Glomerular visceral epithelial cell (primary cell): ENCODE results near the gene ANTXRL.
"Not testable (repeated sequence)": the region's sequence is repeated elsewhere in the genome, so short reads cannot be mapped to it uniquely, and the experiment has no call there.

ENCODE experiments used
- DNase-seq: peaks from one replicate; pipeline ENCODE4 v3.0.0-alpha.2; 2016; ENCODE audit errors: extremely low spot score

Gene ANTXRL

DNA sequence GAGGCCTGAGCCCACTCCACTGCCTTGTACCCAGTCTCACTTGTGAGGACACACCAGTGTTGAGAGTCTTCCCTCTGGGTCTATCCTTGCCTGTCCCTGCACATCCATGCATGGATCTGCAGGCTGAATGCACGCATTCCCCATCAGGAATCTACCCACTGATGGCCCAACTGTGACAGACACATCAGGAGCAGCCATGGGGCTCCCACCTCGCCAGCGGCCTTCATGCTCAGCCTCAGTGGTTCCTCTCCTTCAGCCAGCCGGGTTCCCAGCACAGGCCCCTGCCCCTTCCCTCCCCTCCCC lies 21.3 kb downstream of the ANTXRL start:
- DNase-seq = no peak

- no peak for DNase-seq
These were observed 22.1 kb downstream of the ANTXRL start for GRCh38 chr10:46308666-46309450.

DNA sequence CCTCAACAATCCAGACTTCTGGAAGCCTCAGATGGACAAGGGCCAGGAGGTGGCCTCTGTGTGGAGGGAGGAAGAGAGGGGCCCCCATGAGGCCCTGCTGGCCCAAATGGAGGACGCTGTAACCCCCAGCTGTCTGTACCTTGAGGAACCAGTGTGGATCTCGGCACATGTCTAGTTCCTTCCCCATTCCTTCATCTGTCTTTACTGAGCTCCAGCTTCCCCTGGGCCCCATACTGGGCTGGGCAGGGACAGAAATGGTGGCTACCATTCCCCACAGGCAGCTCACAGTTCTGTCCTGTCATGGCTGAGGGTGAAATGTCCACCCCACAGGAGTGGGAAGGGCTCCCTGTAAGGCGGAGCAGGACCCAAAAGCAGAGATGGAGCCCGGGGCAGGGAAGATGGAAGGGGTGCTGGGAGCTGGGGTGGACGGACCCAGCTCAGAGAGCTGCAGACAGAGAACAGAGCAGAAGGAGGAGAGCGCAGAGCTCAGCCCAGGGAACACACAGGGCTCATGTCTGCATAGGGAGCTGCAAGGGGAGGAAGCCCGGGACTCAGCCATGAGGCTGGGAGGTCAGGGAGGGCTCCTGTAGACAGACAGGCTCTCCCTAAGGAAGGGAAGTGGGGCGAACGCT lies 22.8 kb downstream of the ANTXRL start:
- DNase-seq = no peak

GRCh38 chr10:46310143-46310514 lies 23.3 kb downstream of the ANTXRL start:
- DNase-seq = no peak

GRCh38 chr10:46310851-46311250 lies 24.1 kb downstream of the ANTXRL start:
- DNase-seq = no peak

DNA sequence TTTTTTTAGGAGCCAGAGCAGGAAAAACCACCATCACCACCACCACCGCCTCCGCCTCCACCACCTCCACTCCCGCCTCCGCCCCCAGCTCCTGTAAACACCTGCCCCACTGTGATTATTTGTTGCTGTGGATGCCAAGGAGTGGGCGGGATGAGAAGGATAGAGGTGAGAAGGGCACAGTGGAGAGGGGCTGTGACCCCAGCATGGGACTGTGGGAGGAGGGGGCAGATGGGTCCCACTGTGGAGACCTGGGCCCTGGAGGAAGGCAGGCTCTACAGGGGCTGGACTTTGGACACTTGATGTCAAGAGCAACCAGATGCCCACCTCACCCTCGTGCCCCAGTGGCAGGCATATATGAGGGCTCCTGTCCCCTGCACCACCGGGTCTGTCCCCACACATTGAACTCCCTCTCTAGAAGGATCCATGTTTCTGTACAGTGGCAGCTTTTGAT lies 24.7 kb downstream of the ANTXRL start:
- no peak for DNase-seq

- not testable (repeated sequence) for DNase-seq
These were observed 25.2 kb downstream of the ANTXRL start for GRCh38 chr10:46311961-46312431.

GRCh38 chr10:46312953-46313352 lies 26.2 kb downstream of the ANTXRL start:
- no peak for DNase-seq

GRCh38 chr10:46314071-46314470 lies 27.3 kb downstream of the ANTXRL start:
- DNase-seq = no peak

DNA sequence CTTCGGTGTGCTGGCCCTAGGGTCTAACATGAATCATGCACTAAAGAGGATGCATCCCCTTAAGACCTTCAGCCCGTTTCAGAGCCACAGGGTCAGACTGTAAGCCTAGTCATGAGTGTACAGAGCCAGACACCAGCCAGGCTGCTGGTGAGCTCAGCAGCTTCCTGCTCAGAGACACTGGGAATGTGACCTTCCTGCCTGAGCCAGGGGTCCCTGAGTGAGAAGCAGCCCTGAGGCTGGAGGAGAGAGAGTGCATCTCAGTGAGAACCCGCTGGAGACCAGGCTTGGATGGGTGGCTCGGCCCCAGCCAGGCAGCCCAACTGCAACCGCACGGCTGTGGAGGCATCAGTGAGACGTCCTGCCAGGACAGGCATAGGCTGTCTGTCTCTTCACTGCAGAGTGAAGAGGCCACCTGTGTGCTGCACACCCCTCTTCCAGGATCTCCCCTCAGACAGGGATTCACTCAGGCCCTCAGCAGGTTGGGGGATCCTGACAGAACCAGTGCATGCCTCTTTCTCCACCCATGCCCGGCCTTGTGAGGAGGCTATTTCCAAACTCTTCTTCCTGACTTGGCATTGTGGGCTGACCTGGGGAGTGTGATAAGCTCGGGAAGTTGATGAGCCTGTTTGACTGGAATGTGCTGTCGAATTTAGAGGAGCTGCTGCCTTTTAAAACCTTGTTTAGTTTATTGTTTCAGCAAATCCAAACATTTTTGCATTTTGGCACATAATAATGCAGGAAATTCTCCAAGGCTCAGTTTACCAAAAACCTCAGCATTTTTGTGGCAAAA lies 28.5 kb downstream of the ANTXRL start:
- not testable (repeated sequence) for DNase-seq

- DNase-seq = no peak
These were observed 30.6 kb downstream of the ANTXRL start for GRCh38 chr10:46317370-46317769.

DNA sequence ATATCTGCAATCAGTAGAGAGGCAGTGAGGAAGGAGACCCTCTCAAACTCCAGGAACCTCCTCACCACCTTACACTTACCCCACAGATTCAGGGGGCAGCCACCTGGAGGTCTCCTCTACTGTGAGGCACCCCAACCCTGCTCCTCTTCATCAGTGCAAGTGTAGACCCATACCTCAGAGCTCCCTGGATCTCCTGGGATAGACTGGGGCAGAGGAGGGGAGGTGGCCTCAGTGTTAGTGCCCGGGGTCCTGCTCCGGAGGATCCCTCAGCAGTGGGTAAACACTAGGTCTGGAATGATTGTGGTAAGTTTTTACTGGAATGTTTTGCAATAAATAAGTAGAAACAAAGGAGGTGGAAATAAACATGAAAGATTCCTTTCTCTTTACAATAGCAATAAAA lies 31.1 kb downstream of the ANTXRL start:
- no peak for DNase-seq

DNA sequence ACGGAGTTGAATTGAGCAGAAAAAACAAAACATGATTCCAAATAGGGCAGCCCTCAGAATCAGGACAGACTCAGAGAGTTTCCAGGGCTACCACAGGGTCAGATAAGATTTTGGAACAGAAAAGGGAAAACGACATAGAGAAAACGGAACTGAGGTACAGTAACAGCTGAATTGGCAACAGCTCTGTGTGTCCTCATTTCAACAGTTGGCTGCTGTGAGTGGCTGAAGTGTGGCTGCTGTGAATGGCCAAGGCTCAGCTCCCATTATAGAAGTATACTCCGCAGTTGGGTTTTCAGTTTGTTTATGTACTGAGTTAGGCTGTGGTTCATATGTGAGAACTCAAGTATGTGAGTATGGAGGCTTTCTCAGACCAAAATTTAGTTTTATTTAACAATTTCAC lies 32.0 kb downstream of the ANTXRL start:
- DNase-seq = no peak

GRCh38 chr10:46319389-46319788 lies 32.6 kb downstream of the ANTXRL start:
- no peak for DNase-seq

GRCh38 chr10:46321770-46322169 lies 35.0 kb downstream of the ANTXRL start:
- no peak for DNase-seq

- no peak for DNase-seq
These were observed 36.4 kb downstream of the ANTXRL start for GRCh38 chr10:46323176-46323575.

- no peak for DNase-seq
These were observed 38.2 kb downstream of the ANTXRL start for GRCh38 chr10:46325021-46325420.

DNA sequence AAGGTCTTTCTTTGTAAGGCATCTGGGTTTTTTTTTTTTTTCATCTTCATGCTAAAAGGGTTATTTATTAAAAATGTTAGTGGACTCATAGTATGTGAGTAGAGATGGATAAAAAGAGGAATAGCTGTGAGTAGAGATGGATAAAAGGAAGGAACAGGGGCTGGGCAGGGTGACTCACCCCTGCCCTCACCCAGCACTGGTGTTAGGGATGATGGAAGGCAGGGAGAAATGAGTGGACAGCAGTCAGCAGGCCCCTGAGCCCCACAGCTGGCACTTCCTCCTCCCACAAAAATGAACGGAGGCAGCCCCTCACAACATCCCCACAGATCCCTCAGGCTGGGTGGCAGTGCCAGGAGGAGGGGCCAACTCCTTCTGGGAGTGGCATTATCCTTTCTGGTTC lies 39.3 kb downstream of the ANTXRL start:
- no peak for DNase-seq

GRCh38 chr10:46326971-46327370 lies 40.2 kb downstream of the ANTXRL start:
- DNase-seq = no peak

DNA sequence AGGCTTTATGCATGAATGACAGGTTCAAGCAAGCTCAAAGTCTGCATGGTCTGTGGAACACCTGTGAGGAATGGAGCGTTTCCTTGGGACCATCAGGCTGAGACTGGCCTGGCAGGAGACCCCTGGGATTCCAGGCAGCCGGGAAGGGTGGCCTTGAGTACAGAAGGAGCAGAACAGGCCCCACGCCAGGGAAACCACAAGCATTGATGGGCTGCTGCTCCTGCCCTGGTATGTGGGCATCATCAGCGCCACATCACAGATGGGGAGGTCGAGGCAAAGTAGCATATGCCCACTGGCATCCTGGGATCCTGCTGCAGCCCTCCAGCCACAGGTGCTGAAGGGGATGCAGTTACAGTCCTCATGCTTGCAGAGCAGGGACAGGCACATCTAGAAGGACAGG lies 40.9 kb downstream of the ANTXRL start:
- no peak for DNase-seq

- DNase-seq = no peak
These were observed 42.3 kb downstream of the ANTXRL start for GRCh38 chr10:46328853-46329689.

GRCh38 chr10:46329690-46330016 lies 42.9 kb downstream of the ANTXRL start:
- DNase-seq = no peak
